ENCODE results near the gene RAB44.

DNA sequence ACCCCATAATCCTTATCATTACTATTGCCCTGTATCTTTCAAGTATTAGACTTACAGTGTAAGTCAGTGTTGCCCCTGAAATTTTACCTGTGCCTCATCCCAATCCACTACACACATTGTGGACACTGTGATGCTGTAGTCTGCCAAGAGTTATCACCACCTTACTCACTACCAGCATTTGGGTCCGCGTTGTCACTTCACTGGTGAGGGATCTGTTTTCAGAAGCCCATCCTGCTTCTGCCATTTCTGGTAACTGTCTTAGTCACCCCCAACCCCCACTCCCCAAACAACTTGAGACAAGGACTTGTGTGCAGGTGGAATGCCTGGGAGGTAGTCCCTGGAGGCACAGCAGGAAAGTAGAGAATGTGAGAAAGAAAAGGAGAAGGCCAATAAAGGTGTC, 6.0 kb upstream of the RAB44 start:
- TF ChIP-seq, protein P1, sequence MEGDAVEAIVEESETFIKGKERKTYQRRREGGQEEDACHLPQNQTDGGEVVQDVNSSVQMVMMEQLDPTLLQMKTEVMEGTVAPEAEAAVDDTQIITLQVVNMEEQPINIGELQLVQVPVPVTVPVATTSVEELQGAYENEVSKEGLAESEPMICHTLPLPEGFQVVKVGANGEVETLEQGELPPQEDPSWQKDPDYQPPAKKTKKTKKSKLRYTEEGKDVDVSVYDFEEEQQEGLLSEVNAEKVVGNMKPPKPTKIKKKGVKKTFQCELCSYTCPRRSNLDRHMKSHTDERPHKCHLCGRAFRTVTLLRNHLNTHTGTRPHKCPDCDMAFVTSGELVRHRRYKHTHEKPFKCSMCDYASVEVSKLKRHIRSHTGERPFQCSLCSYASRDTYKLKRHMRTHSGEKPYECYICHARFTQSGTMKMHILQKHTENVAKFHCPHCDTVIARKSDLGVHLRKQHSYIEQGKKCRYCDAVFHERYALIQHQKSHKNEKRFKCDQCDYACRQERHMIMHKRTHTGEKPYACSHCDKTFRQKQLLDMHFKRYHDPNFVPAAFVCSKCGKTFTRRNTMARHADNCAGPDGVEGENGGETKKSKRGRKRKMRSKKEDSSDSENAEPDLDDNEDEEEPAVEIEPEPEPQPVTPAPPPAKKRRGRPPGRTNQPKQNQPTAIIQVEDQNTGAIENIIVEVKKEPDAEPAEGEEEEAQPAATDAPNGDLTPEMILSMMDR (conservative IDR thresholded peaks at IDR 0.05; ENCODE audit: low read depth, low read length), result no peak
- TF ChIP-seq CEBPB (IDR thresholded peaks at IDR 0.05; ENCODE audit: low read depth, low read length) (no peak), RFX5 (IDR thresholded peaks at IDR 0.05; ENCODE audit: low read depth, low read length) (no peak)

Measured in IMR-90 (cell line).